DOHH2 (cell line): Measurements from ENCODE around the gene PVRIG.

ENCODE experiments used
- H3F3A ChIP-seq: fragments of 200-600 bp; sonication (generic), shearing (Covaris generic); 2 replicates; pipeline ENCODE4 v1.6.0; 2016; ENCODE audit warnings: antibody characterized with exemption, mild to moderate bottlenecking; ENCODE audit not compliant: control insufficient read depth, insufficient read depth
- H3K27ac ChIP-seq: fragments of 200-600 bp; sonication (generic); 2 replicates; pipeline ENCODE4 v1.5.1; 2014; ENCODE audit warnings: low read depth, mild to moderate bottlenecking, low read length, moderate library complexity
- H3K27me3 ChIP-seq: fragments of 200-600 bp; sonication (generic); 2 replicates; pipeline ENCODE4 v1.6.1; 2014; ENCODE audit warnings: mild to moderate bottlenecking, low read length, mixed read lengths; ENCODE audit not compliant: control insufficient read depth
- H3K36me3 ChIP-seq: fragments of 200-600 bp; sonication (generic); 2 replicates; pipeline ENCODE4 v1.6.1; 2014; ENCODE audit warnings: mild to moderate bottlenecking, low read length, moderate library complexity, mixed read lengths; ENCODE audit not compliant: control insufficient read depth
- H3K4me1 ChIP-seq: fragments of 200-600 bp; sonication (generic); 2 replicates; pipeline ENCODE4 v1.6.1; 2014; ENCODE audit warnings: mild to moderate bottlenecking, low read length, mixed read lengths; ENCODE audit not compliant: control insufficient read depth
- H3K4me2 ChIP-seq: fragments of 200-600 bp; sonication (generic); 2 replicates; pipeline ENCODE4 v1.6.0; 2014; ENCODE audit warnings: mild to moderate bottlenecking, low read length, moderate library complexity
- H3K4me3 ChIP-seq: fragments of 200-600 bp; sonication (generic); 2 replicates; pipeline ENCODE4 v1.5.1; 2014; ENCODE audit warnings: mild to moderate bottlenecking, low read length, mixed read lengths
- H3K79me2 ChIP-seq: fragments of 200-600 bp; sonication (generic); 2 replicates; pipeline ENCODE4 v1.6.1; 2014; ENCODE audit warnings: mild to moderate bottlenecking, low read length, mixed read lengths; ENCODE audit not compliant: control insufficient read depth
- H3K9me2 ChIP-seq: fragments of 200-600 bp; sonication (generic); replicated peaks from 2 replicates; pipeline ENCODE4 v1.6.1; 2014; ENCODE audit warnings: mild to moderate bottlenecking, low read length, mixed read lengths; ENCODE audit not compliant: control insufficient read depth
- H3K9me3 ChIP-seq: fragments of 200-600 bp; sonication (generic); 2 replicates; pipeline ENCODE4 v1.6.1; 2014; ENCODE audit warnings: antibody characterized with exemption, low read length, mixed read lengths; ENCODE audit not compliant: control insufficient read depth, insufficient read depth
- H4K20me1 ChIP-seq: fragments of 200-600 bp; sonication (generic); 2 replicates; pipeline ENCODE4 v1.6.0; 2014; ENCODE audit warnings: low read depth, mild to moderate bottlenecking, antibody characterized with exemption, low read length, moderate library complexity; ENCODE audit not compliant: control insufficient read depth, insufficient read depth
- CTCF ChIP-seq: fragments of 200-600 bp; sonication (generic); IDR thresholded peaks from one replicate; pipeline ENCODE4 v1.5.1; 2014; ENCODE audit warnings: antibody characterized with exemption, mild to moderate bottlenecking, low read depth, low read length; ENCODE audit not compliant: poor library complexity, severe bottlenecking
- EZH2phosphoT487 ChIP-seq: fragments of 200-600 bp; sonication (generic); IDR thresholded peaks from 2 replicates; pipeline ENCODE4 v1.6.1; 2017; ENCODE audit warnings: borderline replicate concordance, mild to moderate bottlenecking, antibody characterized with exemption, low read length, moderate library complexity, mixed read lengths

The PVRIG gene

GRCh38 chr7:100220586-100221230 is 959 bp downstream of the PVRIG start:
- peaks cover 82% of the 10 kb centered on the region for H3K36me3 ChIP-seq
- H3K27ac ChIP-seq: peak overlapping the region; percentile 96
- peaks cover 50% of the 10 kb centered on the region for H3F3A ChIP-seq
- H3K9me3 ChIP-seq: no peaks in the 10 kb centered on the region
- H4K20me1 ChIP-seq: peaks cover 7% of the 10 kb centered on the region
- H3K79me2 ChIP-seq: peaks cover 64% of the 10 kb centered on the region
- peak overlapping the region; percentile 91 for H3K4me2 ChIP-seq
- H3K4me3 ChIP-seq: peak overlapping the region; percentile 82
- H3K9me2 ChIP-seq: no peaks in the 10 kb centered on the region
- H3K4me1 ChIP-seq: peaks cover 82% of the 10 kb centered on the region
- TF ChIP-seq EZH2phosphoT487: no peak
- no peaks in the 10 kb centered on the region for H3K27me3 ChIP-seq

- no peak for TF ChIP-seq CTCF
- no peak for TF ChIP-seq EZH2phosphoT487
- Histone ChIP-seq H3K79me2 (peaks cover 60% of the 10 kb centered on the region), H3K27ac (peak overlapping the region; percentile 96), H4K20me1 (peaks cover 7% of the 10 kb centered on the region), H3K36me3 (peaks cover 83% of the 10 kb centered on the region), H3K9me2 (no peaks in the 10 kb centered on the region), H3F3A (peaks cover 50% of the 10 kb centered on the region), H3K4me2 (peak overlapping the region; percentile 91), H3K9me3 (no peaks in the 10 kb centered on the region), H3K4me1 (peaks cover 82% of the 10 kb centered on the region), H3K4me3 (peak overlapping the region; percentile 82), H3K27me3 (no peaks in the 10 kb centered on the region)
These were observed 1.5 kb downstream of the PVRIG start for GRCh38 chr7:100221231-100221718.

- H3K27me3 ChIP-seq: no peaks in the 10 kb centered on the region
- peak overlapping the region; percentile 82 for H3K4me3 ChIP-seq
- H4K20me1 ChIP-seq: peaks cover 7% of the 10 kb centered on the region
- peak overlapping the region; percentile 96 for H3K27ac ChIP-seq
- H3K4me2 ChIP-seq: peak overlapping the region; percentile 91
- peaks cover 82% of the 10 kb centered on the region for H3K4me1 ChIP-seq
- TF ChIP-seq EZH2phosphoT487 (no peak), CTCF (no peak)
- peaks cover 50% of the 10 kb centered on the region for H3F3A ChIP-seq
- H3K9me2 ChIP-seq: no peaks in the 10 kb centered on the region
- H3K36me3 ChIP-seq: peaks cover 80% of the 10 kb centered on the region
- H3K79me2 ChIP-seq: peaks cover 60% of the 10 kb centered on the region
- H3K9me3 ChIP-seq: no peaks in the 10 kb centered on the region
These were observed 2.2 kb downstream of the PVRIG start for GRCh38 chr7:100221767-100222444.
